ENCODE data around the gene GRSF1.

GRSF1 gene

DNA sequence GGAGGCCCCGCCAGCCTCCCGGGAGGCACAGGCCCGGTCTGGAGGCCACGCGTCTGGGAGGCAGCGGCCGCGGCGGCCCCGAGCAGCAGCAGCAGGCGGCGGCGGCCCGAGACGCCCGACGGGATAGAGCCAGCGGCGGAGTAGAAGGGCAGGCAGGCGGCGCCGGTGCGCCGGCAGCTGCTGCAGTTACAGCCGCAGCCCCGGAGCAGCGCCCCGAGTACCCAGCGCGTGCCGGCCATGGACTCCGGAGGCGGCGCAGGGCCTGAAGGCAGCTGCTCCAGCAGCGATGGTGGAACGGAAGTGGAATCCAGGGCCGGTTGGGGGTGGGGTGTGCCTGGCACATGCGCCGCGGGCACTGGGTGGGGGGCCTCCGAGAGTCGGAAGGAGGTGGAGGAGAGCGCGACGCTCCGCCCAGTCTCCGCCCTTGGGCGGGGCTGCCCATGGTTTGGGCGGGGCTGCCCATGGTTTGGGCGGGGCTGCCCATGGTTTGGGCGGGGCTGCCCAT is at the start of gene GRSF1:
Gene GRSF1, minus strand, starts transcription at position 302 of the 505 bp plus-strand sequence. Its CDS starts 63 bp downstream, at position 239.
- H3K36me3 ChIP-seq (ENCODE audit: insufficient read depth, low read length), result peaks cover 5% of the 10 kb centered on the region
- H3K9me3 ChIP-seq (ENCODE audit: control insufficient read depth, insufficient read depth, low read length), result no peaks in the 10 kb centered on the region
- H3K4me1 ChIP-seq (ENCODE audit: insufficient read depth, low read length), result peaks cover 10% of the 10 kb centered on the region
- peak within 1 kb of the TSS; percentile 81 for H3K9ac ChIP-seq (ENCODE audit: low read depth, low read length)

DNA sequence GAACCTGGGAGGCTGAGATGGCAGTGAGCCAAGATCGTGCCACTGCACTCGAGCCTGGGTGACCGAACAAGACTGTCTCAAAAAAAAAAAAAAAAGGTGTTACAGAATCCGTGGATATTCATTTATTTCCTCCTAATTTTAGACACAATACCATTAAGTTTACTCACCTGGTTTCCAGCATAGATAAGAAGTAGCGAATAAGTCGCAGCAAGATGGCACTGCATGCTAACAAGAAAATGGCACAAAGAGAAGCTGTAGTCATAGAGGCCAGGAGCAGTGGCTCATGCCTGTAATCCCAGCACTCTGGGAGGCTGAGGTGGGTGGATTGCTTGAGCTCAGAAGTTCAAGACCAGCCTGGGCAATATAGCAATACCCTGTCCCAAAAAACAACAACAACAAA is 45.5 kb upstream of the GRSF1 start:
- H3K9me3 ChIP-seq (ENCODE audit: control insufficient read depth, insufficient read depth, low read length), result no peaks in the 10 kb centered on the region
- no peaks in the 10 kb centered on the region for H3K36me3 ChIP-seq (ENCODE audit: insufficient read depth, low read length)
- H3K9ac ChIP-seq (ENCODE audit: low read depth, low read length), result no peak overlapping the region
- H3K4me1 ChIP-seq (ENCODE audit: insufficient read depth, low read length), result no peaks in the 10 kb centered on the region

- no peaks in the 10 kb centered on the region for H3K36me3 ChIP-seq (ENCODE audit: insufficient read depth, low read length)
- no peak overlapping the region for H3K9ac ChIP-seq (ENCODE audit: low read depth, low read length)
- no peaks in the 10 kb centered on the region for H3K4me1 ChIP-seq (ENCODE audit: insufficient read depth, low read length)
- no peaks in the 10 kb centered on the region for H3K9me3 ChIP-seq (ENCODE audit: control insufficient read depth, insufficient read depth, low read length)
Observed at GRCh38 chr4:70880739-70881138, 41.0 kb upstream of the GRSF1 start.

DNA sequence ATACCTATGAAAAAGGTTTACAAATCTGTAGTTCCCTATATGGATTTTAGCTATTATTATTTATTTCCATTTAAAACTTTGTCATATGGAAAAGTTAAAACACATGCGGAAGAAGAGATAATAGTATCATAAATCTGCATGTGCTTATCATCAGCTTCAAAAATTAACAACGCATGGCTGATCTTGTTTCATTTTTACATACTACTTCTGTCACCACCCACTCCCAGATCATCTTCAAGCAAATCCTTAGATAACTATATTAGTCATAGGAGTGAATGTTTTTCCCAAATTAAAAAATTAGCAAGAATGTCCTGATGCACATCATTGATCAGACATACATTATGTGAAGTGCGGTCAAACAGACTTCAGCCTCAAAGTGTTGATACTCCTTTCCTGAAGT is 37.9 kb upstream of the GRSF1 start:
- Histone ChIP-seq H3K4me1 (ENCODE audit: insufficient read depth, low read length) (no peaks in the 10 kb centered on the region), H3K9me3 (ENCODE audit: control insufficient read depth, insufficient read depth, low read length) (no peaks in the 10 kb centered on the region), H3K9ac (ENCODE audit: low read depth, low read length) (no peak overlapping the region), H3K36me3 (ENCODE audit: insufficient read depth, low read length) (no peaks in the 10 kb centered on the region)

- Histone ChIP-seq H3K9me3 (ENCODE audit: control insufficient read depth, insufficient read depth, low read length) (no peaks in the 10 kb centered on the region), H3K36me3 (ENCODE audit: insufficient read depth, low read length) (no peaks in the 10 kb centered on the region), H3K9ac (ENCODE audit: low read depth, low read length) (no peak overlapping the region), H3K4me1 (ENCODE audit: insufficient read depth, low read length) (no peaks in the 10 kb centered on the region)
Observed at GRCh38 chr4:70874268-70875156, 34.8 kb upstream of the GRSF1 start.

DNA sequence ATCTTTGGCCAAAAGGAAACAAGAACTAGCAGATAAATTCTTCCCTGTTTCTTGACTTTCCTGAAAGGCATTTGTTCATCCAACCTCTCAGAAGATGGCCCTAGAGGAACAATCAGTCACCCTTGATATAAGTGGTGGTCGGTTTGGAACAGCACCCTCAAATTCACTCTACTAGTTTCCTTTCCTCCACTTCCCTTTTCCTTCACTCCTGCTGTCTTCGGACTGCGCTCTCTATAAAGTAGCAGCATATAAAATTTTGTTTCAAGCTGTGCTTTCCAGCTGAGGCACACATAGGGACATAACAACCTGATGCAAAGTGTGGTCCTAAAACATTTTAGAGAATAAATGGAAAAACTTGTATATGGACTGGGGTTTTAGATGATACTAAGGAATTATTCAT is 33.5 kb upstream of the GRSF1 start:
- H3K9ac ChIP-seq (ENCODE audit: low read depth, low read length), result no peak overlapping the region
- no peaks in the 10 kb centered on the region for H3K9me3 ChIP-seq (ENCODE audit: control insufficient read depth, insufficient read depth, low read length)
- H3K36me3 ChIP-seq (ENCODE audit: insufficient read depth, low read length), result no peaks in the 10 kb centered on the region
- peaks cover 5% of the 10 kb centered on the region for H3K4me1 ChIP-seq (ENCODE audit: insufficient read depth, low read length)

GRCh38 chr4:70868778-70869177 is 29.1 kb upstream of the GRSF1 start:
- Histone ChIP-seq H3K4me1 (ENCODE audit: insufficient read depth, low read length) (peaks cover 5% of the 10 kb centered on the region), H3K9ac (ENCODE audit: low read depth, low read length) (no peak overlapping the region), H3K9me3 (ENCODE audit: control insufficient read depth, insufficient read depth, low read length) (no peaks in the 10 kb centered on the region), H3K36me3 (ENCODE audit: insufficient read depth, low read length) (no peaks in the 10 kb centered on the region)

DNA sequence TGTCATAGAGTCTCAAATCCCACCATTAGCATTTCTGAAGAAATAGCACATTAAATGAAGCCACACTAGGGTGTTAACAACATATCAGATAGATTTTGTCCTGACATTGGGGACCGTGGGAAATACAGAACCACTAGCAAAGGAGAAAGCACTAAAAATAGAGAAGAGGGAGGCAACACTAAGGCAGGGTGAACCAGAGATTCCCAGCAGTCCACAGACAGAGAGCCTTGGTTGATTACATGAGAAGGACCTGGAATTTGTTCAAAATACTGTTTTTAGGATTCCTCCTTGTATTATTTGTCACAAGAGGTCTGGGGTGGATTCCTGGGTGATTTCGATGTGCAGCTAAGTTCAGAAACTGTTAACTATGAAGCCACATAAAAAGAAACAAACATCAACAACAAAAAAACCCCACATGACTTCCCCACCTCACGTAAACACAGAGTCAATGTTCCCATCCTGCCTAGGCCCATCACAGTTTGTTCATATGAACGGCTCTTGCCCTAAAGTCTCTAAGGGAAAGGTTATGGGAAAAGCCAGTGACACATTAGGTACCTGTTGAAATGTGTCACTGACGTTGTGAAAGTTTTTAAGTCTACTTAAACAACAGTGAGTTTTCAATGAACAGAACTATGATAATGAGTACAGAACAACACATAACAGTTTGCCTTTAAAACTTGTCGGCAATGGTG is 23.6 kb upstream of the GRSF1 start:
- Histone ChIP-seq H3K9me3 (ENCODE audit: control insufficient read depth, insufficient read depth, low read length) (no peaks in the 10 kb centered on the region), H3K9ac (ENCODE audit: low read depth, low read length) (no peak overlapping the region), H3K4me1 (ENCODE audit: insufficient read depth, low read length) (peaks cover 7% of the 10 kb centered on the region), H3K36me3 (ENCODE audit: insufficient read depth, low read length) (no peaks in the 10 kb centered on the region)

DNA sequence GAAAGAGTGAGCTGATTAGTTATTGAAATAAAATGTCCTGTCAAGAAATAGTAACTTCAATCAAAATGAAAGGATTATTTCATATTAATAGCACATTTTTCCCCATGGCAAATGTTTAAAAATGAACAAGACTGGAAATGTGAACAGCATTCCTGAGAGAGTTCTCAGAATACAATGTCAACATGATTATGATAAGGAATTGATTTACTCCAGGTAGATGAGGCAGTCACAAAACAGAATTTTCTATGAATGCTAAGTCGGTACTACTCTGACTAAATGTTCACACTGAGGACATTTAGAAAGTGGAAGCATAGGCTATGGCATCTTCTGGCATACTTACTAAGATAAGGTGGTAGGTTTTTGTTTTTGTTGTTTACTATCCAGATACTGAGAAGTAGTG is 19.4 kb upstream of the GRSF1 start:
- no peaks in the 10 kb centered on the region for H3K9me3 ChIP-seq (ENCODE audit: control insufficient read depth, insufficient read depth, low read length)
- no peaks in the 10 kb centered on the region for H3K36me3 ChIP-seq (ENCODE audit: insufficient read depth, low read length)
- H3K9ac ChIP-seq (ENCODE audit: low read depth, low read length), result no peak overlapping the region
- peaks cover 11% of the 10 kb centered on the region for H3K4me1 ChIP-seq (ENCODE audit: insufficient read depth, low read length)

GRCh38 chr4:70858454-70858853 is 18.8 kb upstream of the GRSF1 start:
- Histone ChIP-seq H3K4me1 (ENCODE audit: insufficient read depth, low read length) (peaks cover 11% of the 10 kb centered on the region), H3K9me3 (ENCODE audit: control insufficient read depth, insufficient read depth, low read length) (no peaks in the 10 kb centered on the region), H3K36me3 (ENCODE audit: insufficient read depth, low read length) (no peaks in the 10 kb centered on the region), H3K9ac (ENCODE audit: low read depth, low read length) (no peak overlapping the region)

- Histone ChIP-seq H3K4me1 (ENCODE audit: insufficient read depth, low read length) (peaks cover 7% of the 10 kb centered on the region), H3K36me3 (ENCODE audit: insufficient read depth, low read length) (no peaks in the 10 kb centered on the region), H3K9ac (ENCODE audit: low read depth, low read length) (no peak overlapping the region), H3K9me3 (ENCODE audit: control insufficient read depth, insufficient read depth, low read length) (no peaks in the 10 kb centered on the region)
Observed at GRCh38 chr4:70855464-70855863, 15.8 kb upstream of the GRSF1 start.

- H3K9ac ChIP-seq (ENCODE audit: low read depth, low read length), result no peak overlapping the region
- no peaks in the 10 kb centered on the region for H3K9me3 ChIP-seq (ENCODE audit: control insufficient read depth, insufficient read depth, low read length)
- H3K36me3 ChIP-seq (ENCODE audit: insufficient read depth, low read length), result no peaks in the 10 kb centered on the region
- H3K4me1 ChIP-seq (ENCODE audit: insufficient read depth, low read length), result no peaks in the 10 kb centered on the region
Observed at GRCh38 chr4:70849291-70849690, 9.6 kb upstream of the GRSF1 start.

DNA sequence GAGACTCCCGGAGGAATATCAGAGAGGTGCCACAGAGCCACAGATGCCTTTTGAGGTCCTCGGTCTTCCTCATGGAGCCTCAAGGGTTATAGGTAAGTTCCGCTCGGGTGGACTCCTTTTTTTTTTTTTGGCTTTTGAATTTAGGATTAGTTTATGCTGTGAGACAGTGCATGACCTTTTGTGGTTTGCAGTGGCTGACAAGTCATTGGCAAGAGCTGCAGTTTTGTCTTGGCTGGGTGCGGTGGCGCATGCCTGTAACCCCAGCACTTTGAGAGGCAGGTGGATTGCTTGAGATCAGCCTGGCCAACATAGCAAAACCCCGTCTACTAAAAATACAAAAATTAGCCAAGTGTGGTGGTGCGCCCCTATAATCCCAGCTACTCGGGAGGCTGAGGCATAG is 4.5 kb upstream of the GRSF1 start:
- Histone ChIP-seq H3K9ac (ENCODE audit: low read depth, low read length) (no peak overlapping the region), H3K9me3 (ENCODE audit: control insufficient read depth, insufficient read depth, low read length) (no peaks in the 10 kb centered on the region), H3K36me3 (ENCODE audit: insufficient read depth, low read length) (no peaks in the 10 kb centered on the region), H3K4me1 (ENCODE audit: insufficient read depth, low read length) (no peaks in the 10 kb centered on the region; the same call in none of the 2 replicates)

DNA sequence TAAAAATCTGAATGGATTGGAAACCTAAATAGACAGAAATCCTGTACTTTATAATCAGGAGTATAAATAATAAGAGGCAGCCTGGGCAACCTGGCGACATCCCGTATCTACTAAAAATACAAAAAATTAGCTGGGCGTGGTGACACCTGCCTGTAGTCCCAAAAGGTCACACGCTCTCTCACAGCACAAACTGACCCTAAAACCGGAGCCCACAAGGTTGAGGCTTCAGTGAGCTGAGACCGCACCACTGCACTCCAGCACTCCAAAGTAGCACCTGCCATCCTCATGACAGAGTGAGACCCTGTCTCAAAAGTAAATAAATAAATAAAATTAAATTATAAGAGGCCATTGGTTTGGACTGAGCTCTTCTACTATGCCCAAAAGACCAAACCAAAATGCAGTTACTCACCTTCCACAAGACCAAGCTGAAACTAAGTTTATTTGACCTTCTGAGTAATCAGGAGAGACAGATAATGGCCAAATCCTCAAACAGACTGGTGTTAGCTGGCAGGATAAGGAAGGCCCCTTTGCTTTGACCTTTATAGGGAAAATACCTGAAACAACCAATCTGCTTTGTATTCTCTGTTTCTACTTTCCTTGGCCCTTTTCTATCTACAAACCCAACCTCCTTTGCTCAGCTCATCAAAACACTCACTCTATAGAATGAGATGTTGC is 3.2 kb upstream of the GRSF1 start:
- H3K9ac ChIP-seq (ENCODE audit: low read depth, low read length), result no peak overlapping the region
- no peaks in the 10 kb centered on the region for H3K36me3 ChIP-seq (ENCODE audit: insufficient read depth, low read length)
- no peaks in the 10 kb centered on the region for H3K9me3 ChIP-seq (ENCODE audit: control insufficient read depth, insufficient read depth, low read length)
- H3K4me1 ChIP-seq (ENCODE audit: insufficient read depth, low read length), result no peaks in the 10 kb centered on the region; the same call in none of the 2 replicates
